Myocyte (in vitro differentiated cells): ENCODE results near the gene UBAP2. TPM values are rescaled to one million over a fixed set of nuclear protein-coding genes. Genes with fewer than 3 reads are reported as not detected.

Experiments
- DNase-seq: peaks from one replicate; pipeline ENCODE4 v3.0.0-alpha.2; 2012; ENCODE audit warnings: low read depth
- total RNA-seq: library from RNA; depleted of rRNA; stranded (reverse); fragments of >200 nt; gene quantifications from 2 replicates; pipeline ENCODE4 v1.2.3, GENCODE V29; 2014

Gene UBAP2
- total RNA-seq, 1 donor from 2014 or later: 14.1 TPM

- peak; percentile 54 for DNase-seq
These were observed 123.5 kb downstream of the UBAP2 start for GRCh38 chr9:33924978-33925797.

GRCh38 chr9:33923998-33924701 lies 124.5 kb downstream of the UBAP2 start:
- no peak for DNase-seq

DNA sequence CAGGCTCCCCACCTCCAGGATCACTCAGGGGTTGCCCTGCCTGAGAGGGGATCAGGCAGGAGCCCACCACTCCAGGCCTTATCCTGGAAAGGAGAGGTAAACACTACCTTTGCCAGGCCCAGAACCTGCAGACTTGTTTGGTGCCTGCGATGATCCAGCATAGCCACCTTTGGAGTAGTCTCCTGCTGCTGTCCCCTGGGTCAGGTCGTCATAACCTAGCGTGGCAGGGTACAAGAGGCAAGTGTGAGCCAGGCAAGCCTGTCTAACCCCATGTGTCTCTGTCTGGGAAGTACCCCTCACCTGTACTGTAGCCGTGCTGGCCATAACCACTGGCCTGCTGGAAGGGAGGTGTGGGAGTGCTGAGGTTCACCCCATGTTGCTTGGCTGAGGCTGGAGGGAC lies 125.6 kb downstream of the UBAP2 start:
- DNase-seq: no peak

DNA sequence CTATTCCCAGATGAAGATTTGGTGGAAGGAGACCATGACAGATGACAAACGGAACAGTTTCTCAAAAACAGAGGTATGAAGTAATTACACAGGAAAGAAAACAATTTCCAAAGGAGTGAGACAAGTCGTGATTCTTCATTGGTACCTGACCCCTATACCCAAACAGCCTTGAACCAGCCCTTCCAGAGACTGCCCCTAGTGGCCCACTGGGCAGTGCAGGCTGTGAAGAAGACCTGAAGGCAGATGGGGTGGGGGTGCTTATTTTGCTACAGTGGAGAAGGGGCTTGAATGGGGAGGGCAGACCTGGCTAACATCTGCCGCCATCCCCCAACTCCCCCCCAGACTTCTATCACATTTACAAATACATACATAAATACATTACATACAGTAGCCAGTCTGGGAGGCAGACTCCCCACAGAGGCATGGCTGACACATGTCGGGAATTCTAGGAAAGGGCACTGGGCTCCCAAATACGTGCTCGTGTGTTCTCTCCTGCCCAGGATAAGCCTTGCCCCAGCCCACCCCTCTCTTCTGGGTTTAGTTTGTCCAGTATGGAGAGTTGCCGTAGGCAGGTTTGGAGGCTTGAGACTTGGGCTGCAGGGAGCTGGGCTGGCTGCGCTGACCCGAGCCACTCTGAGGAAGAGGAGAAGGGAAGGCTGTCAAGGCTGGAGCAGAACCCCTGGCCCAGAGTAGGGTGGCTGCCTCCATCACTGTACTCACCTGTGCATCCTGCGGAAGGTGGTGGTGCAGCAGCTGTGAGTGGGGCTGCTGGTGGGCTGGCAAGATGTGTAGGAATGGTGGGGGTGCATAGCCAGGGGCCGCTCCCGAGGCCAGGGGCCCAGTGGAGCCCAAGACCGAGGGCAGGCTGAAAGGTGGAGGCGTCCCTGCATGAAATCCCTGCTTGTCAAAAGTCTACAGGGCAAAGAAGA lies 126.5 kb downstream of the UBAP2 start:
- peak; percentile 28 for DNase-seq

- DNase-seq: no peak
These were observed 129.3 kb downstream of the UBAP2 start for GRCh38 chr9:33919276-33919897.

- DNase-seq: no peak
These were observed 131.7 kb downstream of the UBAP2 start for GRCh38 chr9:33917036-33917435.

DNA sequence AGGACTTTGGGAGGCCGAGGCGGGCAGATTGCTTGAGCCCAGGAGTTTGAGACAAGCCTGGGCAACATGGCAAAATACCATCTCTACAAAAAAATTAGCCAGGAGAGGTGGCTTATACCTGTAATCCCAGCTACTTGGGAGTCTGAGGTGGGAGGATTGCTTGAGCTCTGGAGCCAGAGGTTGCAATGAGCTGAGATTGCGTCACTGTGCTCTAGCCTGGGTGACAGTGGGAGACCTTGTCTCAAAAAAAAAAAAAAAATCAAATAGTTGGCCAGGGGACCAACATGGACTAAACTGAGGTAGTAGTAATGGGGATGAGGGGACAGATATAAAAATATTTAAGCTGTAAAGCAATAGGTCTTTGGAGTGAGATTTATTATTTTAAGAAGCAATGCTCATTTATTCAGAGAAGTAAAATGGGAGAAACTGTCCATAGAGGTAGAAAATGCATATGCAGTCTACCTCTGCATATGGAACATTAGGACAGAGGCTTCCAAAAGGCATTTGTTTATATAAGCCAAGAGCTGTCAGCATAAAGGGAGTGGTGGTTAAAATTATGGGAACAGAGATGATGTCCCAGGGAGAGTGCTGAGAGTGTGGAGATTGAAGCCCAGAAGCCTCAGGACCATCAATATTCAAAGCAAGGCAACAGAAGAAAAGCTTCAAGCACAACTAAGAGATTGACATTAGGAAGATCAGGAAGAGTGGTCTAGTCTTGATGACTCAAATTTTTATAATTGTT lies 133.6 kb downstream of the UBAP2 start:
- DNase-seq: no peak

- DNase-seq: no peak
These were observed 135.1 kb downstream of the UBAP2 start for GRCh38 chr9:33913541-33913940.

- no peak for DNase-seq
These were observed 139.9 kb downstream of the UBAP2 start for GRCh38 chr9:33908749-33909148.

DNA sequence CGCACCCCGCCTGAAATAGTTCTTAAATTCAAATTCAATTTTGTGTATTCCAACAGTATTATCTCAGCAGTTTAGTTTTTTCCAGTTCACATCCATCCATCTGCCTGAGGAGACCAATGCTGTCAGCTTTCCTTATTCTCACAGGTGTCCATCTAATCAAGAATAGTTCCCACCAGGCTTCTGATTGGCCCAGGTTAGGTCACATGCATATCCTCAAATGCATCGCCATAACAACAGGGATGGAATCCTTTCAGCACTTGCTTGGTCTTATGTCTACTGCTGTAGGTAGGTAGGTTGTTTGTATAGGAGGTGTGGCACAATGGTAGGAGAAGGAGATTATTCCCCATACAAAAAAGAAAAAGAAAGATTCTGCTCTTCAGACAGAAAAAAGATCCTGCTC lies 140.6 kb downstream of the UBAP2 start:
- DNase-seq: no peak

DNA sequence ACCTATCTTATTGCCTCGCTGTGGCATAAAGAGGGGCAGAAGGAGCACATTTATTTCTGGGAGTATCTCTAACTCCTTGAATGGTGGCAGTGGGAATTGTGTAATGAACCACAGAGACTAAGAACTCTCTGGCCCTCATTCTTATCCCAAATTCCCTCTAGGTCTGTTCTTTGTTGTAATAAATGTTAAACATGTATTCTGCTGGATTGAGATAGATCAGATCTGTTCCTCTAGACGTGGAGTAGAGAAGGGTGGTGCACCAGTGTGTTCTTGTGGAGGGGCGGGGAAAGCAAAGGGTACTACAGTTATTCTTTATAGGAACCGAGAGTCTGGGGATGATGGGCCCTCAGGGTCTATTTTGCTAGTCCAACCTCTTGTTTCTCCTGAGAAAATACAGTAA lies 141.3 kb downstream of the UBAP2 start:
- no peak for DNase-seq

DNA sequence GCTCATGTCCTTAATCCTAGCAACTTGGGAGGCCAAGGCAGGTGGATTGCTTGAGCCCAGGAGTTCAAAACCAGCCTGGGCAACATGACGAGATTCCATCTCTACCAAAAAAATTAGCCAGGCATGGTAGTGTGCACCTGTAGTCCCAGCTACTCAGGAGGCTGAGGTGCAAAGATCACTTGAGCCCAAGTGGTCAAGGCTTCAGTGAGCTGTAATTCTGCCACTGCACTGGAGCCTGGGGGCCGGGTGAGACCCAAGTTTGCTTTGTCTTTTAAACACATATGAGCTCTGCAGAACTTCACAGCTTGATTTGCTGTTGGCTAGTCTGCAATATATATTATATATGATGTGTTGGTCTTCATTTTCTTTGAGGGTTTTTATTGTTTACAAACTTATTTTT lies 141.9 kb downstream of the UBAP2 start:
- no peak for DNase-seq

- no peak for DNase-seq
These were observed 143.6 kb downstream of the UBAP2 start for GRCh38 chr9:33905137-33905536.

DNA sequence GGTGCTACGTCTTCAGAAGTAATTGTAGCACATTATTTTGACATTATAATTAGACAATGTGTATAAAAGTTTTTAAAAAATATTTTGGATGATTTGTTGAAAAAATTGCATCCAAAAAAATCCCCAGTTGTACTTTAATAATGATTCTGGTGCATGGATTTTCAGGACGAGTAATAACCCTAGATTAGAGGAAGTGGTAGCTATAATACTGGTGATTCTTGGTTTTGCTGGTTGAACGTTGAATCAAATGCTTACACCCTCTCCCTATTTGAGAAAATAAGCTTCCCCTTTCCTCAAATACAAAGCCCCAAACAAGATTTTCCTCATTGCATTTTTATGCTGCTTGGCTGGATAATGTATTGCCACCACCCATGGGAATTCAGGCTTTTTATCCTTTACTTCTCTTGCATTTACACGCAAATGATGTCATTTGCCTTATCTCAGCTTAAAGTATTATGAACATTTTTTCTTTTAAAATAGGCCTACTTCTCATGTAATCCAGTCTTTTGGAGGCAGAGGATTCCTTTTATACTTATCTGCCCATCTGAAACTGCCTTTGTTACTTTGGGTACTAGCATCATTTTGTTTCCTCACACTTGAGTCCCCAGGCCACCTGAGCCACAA lies 145.4 kb downstream of the UBAP2 start:
- no peak for DNase-seq

GRCh38 chr9:33894316-33894715 lies 154.4 kb downstream of the UBAP2 start:
- no peak for DNase-seq

- DNase-seq: no peak
These were observed 154.8 kb downstream of the UBAP2 start for GRCh38 chr9:33893861-33894260.

DNA sequence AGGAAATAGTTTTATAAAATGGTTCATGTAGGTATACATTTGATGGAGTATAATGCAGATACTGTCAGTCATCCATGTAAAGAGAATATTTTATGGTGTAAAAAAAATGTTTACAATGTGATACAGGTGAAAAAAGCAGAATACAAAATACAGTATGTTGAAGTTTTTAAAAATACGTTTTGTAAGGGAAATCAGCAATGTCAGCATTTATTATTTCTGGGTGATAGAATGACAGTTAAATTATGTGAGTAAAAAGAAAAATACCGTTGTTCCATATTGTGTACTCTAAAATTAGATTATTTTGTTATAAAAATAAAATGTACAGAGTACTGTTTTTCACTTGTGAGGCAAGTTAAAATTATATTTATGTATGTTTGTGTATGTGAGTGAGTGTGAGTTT lies 162.7 kb downstream of the UBAP2 start:
- no peak for DNase-seq

GRCh38 chr9:33884856-33885701 lies 163.6 kb downstream of the UBAP2 start:
- DNase-seq: peak; percentile 31

GRCh38 chr9:33881635-33882034 lies 167.1 kb downstream of the UBAP2 start:
- DNase-seq: peak; percentile 61
